Peyer's patch (tissue), 4 donors: ENCODE measurements around the gene ARHGEF2. TPM values are rescaled to one million over a fixed set of nuclear protein-coding genes. Genes with fewer than 3 reads are reported as not detected.

Experiments
- DNase-seq, 3 donors: peaks; one replicate each; pipeline ENCODE4 v3.0.0-alpha.2; 2017 to 2019
- H3K27ac ChIP-seq, 4 donors: fragments of 200-600 bp; sonication (generic); one replicate each; pipeline ENCODE4 v1.5.1; 2016 to 2019
- H3K27me3 ChIP-seq, 2 donors: fragments of 200-600 bp; sonication (generic); one replicate each; pipeline ENCODE4 v1.5.1; 2019
- H3K36me3 ChIP-seq, 3 donors: fragments of 200-600 bp; sonication (generic); one replicate each; pipeline ENCODE4 v1.5.1; 2016 to 2019
- H3K4me1 ChIP-seq, 4 donors: fragments of 200-600 bp; sonication (generic); one replicate each; pipeline ENCODE4 v1.5.1; 2016 to 2019
- H3K4me3 ChIP-seq, 4 donors: fragments of 200-600 bp; sonication (generic); 1 replicate in 3 of 4; 2 replicates in 1 of 4; pipeline ENCODE4 v1.5.1; 2016 to 2019; ENCODE audit warnings: mild to moderate bottlenecking in 1 of 4
- H3K9me3 ChIP-seq, 4 donors: fragments of 200-600 bp; sonication (generic); one replicate each; pipeline ENCODE4 v1.5.1; 2016 to 2019; ENCODE audit warnings: mild to moderate bottlenecking in 1 of 4
- POLR2A ChIP-seq, 2 donors: fragments of 450-650 bp; IDR thresholded peaks; one replicate each; pipeline ENCODE4 v1.5.1; 2017; ENCODE audit warnings: antibody characterized with exemption in 2 of 2, mild to moderate bottlenecking in 2 of 2, moderate library complexity in 2 of 2
- total RNA-seq, 4 donors: library from RNA; depleted of rRNA; stranded (reverse); fragments of >200 nt; gene quantifications; one replicate each; pipeline ENCODE4 v1.1.0, GENCODE V29; 2016
- TF ChIP-seq, protein P1 (sequence below), 6 experiments: fragments of 450-650 bp in 4 of 6; fragments of 200-600 bp in 2 of 6; sonication (generic) in 1 of 6; IDR thresholded peaks; one replicate each; pipeline ENCODE4 v1.5.1; 2017 to 2019; ENCODE audit warnings: antibody characterized with exemption in 6 of 6, mild to moderate bottlenecking in 3 of 6, moderate library complexity in 1 of 6

The ARHGEF2 gene
- total RNA-seq, 4 donors from 2014 or later: 101 to 239 (median 149) TPM

DNA sequence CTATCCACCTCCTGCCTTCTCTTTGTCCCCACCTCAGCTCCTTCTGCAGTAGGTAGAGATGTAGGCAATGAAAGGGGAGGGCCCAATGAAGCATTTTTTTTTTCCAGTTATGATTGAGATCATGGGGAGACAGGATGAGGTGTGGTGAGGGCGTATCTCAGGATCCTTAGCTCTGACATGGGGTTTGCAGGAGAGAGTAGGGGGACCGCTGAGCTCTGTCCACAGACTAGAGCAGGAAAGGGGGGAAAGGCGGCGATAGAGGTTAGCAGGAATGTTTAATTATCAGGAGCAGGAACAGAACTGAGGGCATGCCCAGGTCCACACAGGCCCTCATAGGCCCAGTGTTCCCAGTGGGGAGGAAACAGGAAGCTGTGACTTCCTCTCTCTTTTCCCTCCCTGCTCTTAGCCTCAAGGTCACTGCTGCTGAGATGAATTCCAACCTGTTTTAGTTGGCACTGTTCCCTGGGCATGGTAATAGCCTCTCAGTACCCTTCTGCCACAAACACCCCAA, 37.8 kb downstream of the ARHGEF2 start:
- H3K4me1 ChIP-seq: peaks cover 0 to 53% (median 37%) of the 10 kb centered on the region in 4 donors
- peak overlapping the region in 2 of 4 donors; percentile 6 to 50 for H3K4me3 ChIP-seq
- H3K36me3 ChIP-seq: no peaks in the 10 kb centered on the region
- no peaks in the 10 kb centered on the region for H3K27me3 ChIP-seq
- TF ChIP-seq, protein P1, sequence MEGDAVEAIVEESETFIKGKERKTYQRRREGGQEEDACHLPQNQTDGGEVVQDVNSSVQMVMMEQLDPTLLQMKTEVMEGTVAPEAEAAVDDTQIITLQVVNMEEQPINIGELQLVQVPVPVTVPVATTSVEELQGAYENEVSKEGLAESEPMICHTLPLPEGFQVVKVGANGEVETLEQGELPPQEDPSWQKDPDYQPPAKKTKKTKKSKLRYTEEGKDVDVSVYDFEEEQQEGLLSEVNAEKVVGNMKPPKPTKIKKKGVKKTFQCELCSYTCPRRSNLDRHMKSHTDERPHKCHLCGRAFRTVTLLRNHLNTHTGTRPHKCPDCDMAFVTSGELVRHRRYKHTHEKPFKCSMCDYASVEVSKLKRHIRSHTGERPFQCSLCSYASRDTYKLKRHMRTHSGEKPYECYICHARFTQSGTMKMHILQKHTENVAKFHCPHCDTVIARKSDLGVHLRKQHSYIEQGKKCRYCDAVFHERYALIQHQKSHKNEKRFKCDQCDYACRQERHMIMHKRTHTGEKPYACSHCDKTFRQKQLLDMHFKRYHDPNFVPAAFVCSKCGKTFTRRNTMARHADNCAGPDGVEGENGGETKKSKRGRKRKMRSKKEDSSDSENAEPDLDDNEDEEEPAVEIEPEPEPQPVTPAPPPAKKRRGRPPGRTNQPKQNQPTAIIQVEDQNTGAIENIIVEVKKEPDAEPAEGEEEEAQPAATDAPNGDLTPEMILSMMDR (IDR thresholded peaks at IDR 0.05): no peak
- peak in 1 of 2 donors; percentile 37 for TF ChIP-seq POLR2A (IDR thresholded peaks at IDR 0.05)
- H3K9me3 ChIP-seq: no peaks in the 10 kb centered on the region
- peak overlapping the region; percentile 80 to 96 (median 90) for H3K27ac ChIP-seq
- peak in 2 of 3 donors; percentile 63 to 72 for DNase-seq

GRCh38 chr1:155938220-155938627, 40.1 kb downstream of the ARHGEF2 start:
- Histone ChIP-seq H3K27ac (no peak overlapping the region), H3K27me3 (no peaks in the 10 kb centered on the region), H3K36me3 (peaks cover 0 to under 1% (median 0%) of the 10 kb centered on the region in 3 donors), H3K9me3 (no peaks in the 10 kb centered on the region), H3K4me1 (peaks cover 0 to 38% (median 23%) of the 10 kb centered on the region in 4 donors), H3K4me3 (no peak overlapping the region)
- TF ChIP-seq, protein P1 (IDR thresholded peaks at IDR 0.05): peak; percentile 26 to 86 (median 68)
- no peak for TF ChIP-seq POLR2A (IDR thresholded peaks at IDR 0.05)
- DNase-seq: peak in 1 of 3 donors; percentile 61

GRCh38 chr1:155934936-155935590, 43.3 kb downstream of the ARHGEF2 start:
- no peak for DNase-seq
- peak overlapping the region; percentile 66 to 79 (median 77) for H3K4me3 ChIP-seq
- peaks cover 0 to 21% (median 0%) of the 10 kb centered on the region in 3 donors for H3K36me3 ChIP-seq
- no peaks in the 10 kb centered on the region for H3K9me3 ChIP-seq
- H3K27ac ChIP-seq: peak overlapping the region; percentile 83 to 92 (median 91)
- no peaks in the 10 kb centered on the region for H3K27me3 ChIP-seq
- TF ChIP-seq, protein P1 (IDR thresholded peaks at IDR 0.05): no peak
- no peak for TF ChIP-seq POLR2A (IDR thresholded peaks at IDR 0.05)
- H3K4me1 ChIP-seq: peaks cover 0 to 40% (median 16%) of the 10 kb centered on the region in 4 donors

GRCh38 chr1:155934097-155934935, 44.0 kb downstream of the ARHGEF2 start, which contains the start of gene KHDC4:
Gene KHDC4, minus strand, starts transcription at chr1:155934413. Its CDS starts 40 bp downstream, at chr1:155934373.
- H3K36me3 ChIP-seq: peaks cover 0 to 26% (median 0%) of the 10 kb centered on the region in 3 donors
- peak within 1 kb of the TSS; percentile 66 to 79 (median 77) for H3K4me3 ChIP-seq
- H3K4me1 ChIP-seq: peaks cover 0 to 43% (median 12%) of the 10 kb centered on the region in 4 donors
- peak; percentile 99 for TF ChIP-seq POLR2A (IDR thresholded peaks at IDR 0.05)
- TF ChIP-seq, protein P1 (IDR thresholded peaks at IDR 0.05): peak in 3 of 6 experiments; percentile 30 to 42 (median 30)
- H3K27ac ChIP-seq: peak within 1 kb of the TSS; percentile 83 to 92 (median 91)
- H3K27me3 ChIP-seq: no peaks in the 10 kb centered on the region
- DNase-seq: peak; percentile 94 to 98 (median 95)
- H3K9me3 ChIP-seq: no peaks in the 10 kb centered on the region

GRCh38 chr1:155933591-155934096, 44.7 kb downstream of the ARHGEF2 start:
- no peak for DNase-seq
- Histone ChIP-seq H3K4me3 (peak overlapping the region; percentile 66 to 79 (median 77)), H3K27ac (peak overlapping the region; percentile 83 to 92 (median 91)), H3K27me3 (no peaks in the 10 kb centered on the region), H3K9me3 (no peaks in the 10 kb centered on the region), H3K4me1 (peaks cover 0 to 48% (median 12%) of the 10 kb centered on the region in 4 donors), H3K36me3 (peaks cover 0 to 33% (median 0%) of the 10 kb centered on the region in 3 donors)
- TF ChIP-seq, protein P1 (IDR thresholded peaks at IDR 0.05): no peak
- no peak for TF ChIP-seq POLR2A (IDR thresholded peaks at IDR 0.05)
